Mammary epithelial cell (primary cell): ENCODE results near the gene THOC7.

ENCODE experiments used
- CTCF ChIP-seq, 2 donors: IDR thresholded peaks in 1 of 2; conservative IDR thresholded peaks in 1 of 2; 2 replicates each; pipeline ENCODE4 v1.5.1; 2011 to 2012; ENCODE audit warnings: inconsistent platforms in 2 of 2, low read length in 2 of 2, mild to moderate bottlenecking in 2 of 2, control low read depth in 1 of 2, low read depth in 1 of 2; ENCODE audit not compliant: insufficient read depth in 1 of 2; ENCODE audit errors: extremely low read depth in 1 of 2
- EZH2 ChIP-seq: IDR thresholded peaks from 2 replicates; pipeline ENCODE4 v1.6.1; 2012; ENCODE audit warnings: low read length, inconsistent platforms, borderline replicate concordance

- no peak for TF ChIP-seq EZH2
- TF ChIP-seq CTCF (conservative IDR thresholded peaks at IDR 0.05 in 1 of 2, IDR thresholded peaks at IDR 0.05 in 1 of 2; ENCODE audit: extremely low read depth in 1 of 2, insufficient read depth in 1 of 2, low read depth in 1 of 2, low read length in 2 of 2), result no peak
These were observed 46.4 kb downstream of the THOC7 start for GRCh38 chr3:63817225-63817624.
